NCI-H345 treated with DMSO at 0.1 percent for 48 hours (cell line): Measurements from ENCODE around the gene NOS3.

ENCODE experiments used
- DNase-seq: peaks from one replicate; lab custom pipeline; 2025; ENCODE audit not compliant: unreplicated experiment; lab: John Stamatoyannopoulos, UW

Gene NOS3

GRCh38 chr7:150963707-150964559 lies 26.9 kb upstream of the NOS3 start:
- no peak for DNase-seq

- DNase-seq = no peak
Measured at GRCh38 chr7:150964593-150965111, 26.2 kb upstream of the NOS3 start.

DNA sequence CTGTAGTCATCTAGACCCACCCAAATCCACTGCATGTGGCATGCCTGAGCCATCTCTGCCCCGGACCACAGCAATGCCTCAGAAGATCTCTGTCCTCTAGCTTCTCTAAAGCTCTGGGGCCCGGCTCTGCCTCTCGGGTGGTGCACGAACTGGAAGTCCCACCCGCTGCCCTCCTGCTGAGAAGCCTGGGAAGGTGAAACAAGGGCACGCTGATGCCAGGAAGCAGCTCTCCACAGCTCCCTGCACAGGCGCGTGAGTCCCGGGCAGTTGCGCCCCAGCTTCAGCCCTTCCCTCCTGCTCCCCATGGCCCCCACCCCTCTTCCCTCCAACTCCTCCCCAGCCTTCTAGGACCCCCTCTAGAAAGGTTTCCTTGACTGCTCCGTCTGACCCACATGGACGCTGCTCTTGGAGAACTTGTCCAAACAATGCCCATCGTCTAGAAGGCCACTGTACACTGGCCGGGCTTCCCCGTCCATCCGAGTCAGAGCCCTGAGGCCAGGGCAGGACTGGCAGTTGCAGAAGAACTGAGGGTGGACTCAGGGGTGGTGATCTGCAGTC lies 25.5 kb upstream of the NOS3 start:
- DNase-seq = no peak

DNA sequence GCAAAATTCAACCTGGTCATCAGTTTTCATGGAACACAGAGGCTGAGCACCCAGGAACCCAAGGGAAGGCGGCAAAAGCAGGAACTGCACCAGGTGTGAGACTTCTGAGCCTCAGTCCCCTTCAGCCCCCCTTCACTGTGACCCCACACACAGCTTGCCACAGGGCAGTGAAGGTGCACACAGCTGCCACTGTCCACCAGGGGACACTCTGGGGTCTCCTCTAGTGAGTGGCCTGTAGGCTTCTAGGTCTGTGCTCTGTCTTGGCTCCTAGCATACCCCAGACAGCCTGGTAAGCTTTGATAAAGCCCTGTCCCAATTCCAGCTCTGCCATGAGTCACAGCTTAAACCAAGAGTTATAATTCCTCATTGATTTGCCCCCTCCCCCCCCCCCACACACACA lies 24.8 kb upstream of the NOS3 start:
- no peak for DNase-seq

GRCh38 chr7:150967349-150967748 lies 23.5 kb upstream of the NOS3 start:
- no peak for DNase-seq

GRCh38 chr7:150968056-150968733 lies 22.6 kb upstream of the NOS3 start:
- DNase-seq = no peak

DNA sequence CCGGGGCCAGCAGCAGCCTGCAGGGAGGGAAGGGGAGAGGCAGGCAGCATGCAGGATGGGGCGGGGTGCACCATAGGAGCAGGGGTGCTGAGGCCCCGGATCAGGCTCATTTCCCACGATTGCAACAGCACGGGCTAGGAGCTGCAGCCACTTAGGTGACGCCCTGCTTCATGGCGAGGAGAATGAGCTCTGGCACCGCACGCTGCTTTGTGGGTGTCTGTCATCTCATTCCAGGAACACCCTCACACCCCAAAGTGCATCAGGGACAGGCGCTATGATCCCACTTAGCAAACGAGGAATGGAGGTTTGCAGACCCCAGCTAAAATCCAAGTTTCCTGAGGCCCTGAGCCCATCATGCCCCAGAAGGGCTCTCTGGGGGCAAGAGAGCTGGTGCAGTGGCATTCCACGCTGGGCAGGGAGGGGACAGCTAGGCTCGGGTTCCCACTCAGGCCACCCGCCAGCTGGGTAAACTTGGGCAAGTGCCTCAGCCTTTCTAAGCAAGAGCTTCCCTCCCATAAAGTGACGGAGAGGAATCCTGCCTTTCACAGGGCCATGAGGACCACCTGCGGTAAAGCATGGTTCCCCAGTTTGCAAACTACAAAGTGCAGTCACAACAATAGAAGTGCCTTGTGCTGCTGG lies 22.0 kb upstream of the NOS3 start:
- peak; percentile 63 for DNase-seq

DNA sequence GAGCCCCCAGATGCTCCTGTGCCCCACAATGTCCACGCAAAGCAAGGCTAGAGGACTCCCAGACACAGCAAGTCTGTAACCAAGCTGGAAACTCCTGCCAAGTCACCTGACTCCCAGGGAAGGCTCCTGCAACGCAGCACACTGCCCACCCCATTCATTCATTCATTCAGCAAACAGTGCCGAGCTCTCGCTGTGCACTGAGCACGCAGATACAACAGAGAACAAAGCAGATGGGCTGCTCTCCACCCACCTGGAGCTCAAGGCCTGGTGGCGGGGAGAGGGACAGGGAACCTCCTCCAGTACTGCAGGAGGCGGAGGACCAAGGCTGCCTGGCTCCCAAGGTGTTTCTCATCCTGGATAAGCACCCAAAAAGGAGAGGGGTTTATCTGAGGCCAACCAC lies 21.3 kb upstream of the NOS3 start:
- DNase-seq = peak; percentile 85

DNA sequence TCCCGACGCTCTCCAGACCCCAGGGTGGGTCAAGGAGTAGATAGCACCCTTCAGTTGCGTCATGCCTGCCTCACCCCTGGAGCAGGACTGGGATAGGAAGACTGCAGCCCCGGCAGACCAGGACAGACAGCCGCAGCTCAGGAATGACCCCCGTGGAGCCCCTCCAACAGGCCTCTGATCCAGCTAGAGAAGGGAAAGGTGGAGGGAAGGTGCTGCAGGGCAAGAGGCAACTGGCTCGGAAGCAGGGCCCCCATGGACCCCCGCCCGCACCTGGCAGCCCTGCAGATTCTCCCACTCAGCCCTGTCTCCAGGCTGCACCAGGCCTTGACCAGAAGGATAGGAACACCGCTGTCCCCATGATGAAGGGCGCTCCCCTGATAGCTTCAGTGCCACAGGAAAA lies 20.4 kb upstream of the NOS3 start:
- no peak for DNase-seq

GRCh38 chr7:150971242-150972022 lies 19.4 kb upstream of the NOS3 start:
- peak; percentile 38 for DNase-seq

DNA sequence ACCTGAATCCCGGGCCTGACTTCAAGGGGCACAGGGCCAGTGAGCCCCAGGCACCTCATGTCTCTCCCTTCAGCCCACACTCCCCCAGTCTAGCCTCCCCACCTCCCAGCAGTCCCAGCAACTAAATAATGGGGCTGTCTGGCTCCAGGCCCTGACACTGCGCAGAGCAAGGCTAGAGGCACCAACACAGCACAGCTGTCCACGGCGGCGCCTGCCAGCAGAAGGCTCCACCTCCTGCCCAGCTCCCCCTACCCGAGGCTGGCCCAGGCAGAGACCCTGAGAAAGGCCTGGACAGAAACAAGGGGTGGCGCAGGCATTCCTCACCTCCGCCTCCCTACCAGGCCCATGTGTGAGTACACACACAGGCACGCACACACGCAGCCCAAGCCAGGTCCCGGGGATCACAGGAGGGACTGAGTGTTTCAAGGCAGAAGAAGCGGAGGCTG lies 18.8 kb upstream of the NOS3 start:
- peak; percentile 25 for DNase-seq

DNA sequence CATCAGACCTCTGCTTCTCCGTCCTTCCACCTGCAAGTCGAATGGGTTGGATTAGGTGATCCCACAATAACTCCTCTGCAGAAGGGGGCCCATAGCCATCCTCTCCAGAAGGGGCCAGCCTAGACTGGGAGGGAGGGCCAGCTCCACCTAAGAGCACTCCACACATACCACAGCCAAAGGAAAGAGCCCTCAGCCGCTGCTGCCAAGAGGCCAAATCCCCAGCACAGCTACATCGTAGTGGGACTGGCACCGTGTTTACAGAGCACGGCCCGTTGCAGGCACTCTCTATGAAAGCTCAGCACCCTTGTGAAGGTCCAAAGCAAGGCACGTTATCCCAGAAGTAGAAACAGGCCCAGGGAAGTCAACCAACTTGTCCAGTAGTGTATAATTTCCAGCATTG lies 18.1 kb upstream of the NOS3 start:
- no peak for DNase-seq

DNA sequence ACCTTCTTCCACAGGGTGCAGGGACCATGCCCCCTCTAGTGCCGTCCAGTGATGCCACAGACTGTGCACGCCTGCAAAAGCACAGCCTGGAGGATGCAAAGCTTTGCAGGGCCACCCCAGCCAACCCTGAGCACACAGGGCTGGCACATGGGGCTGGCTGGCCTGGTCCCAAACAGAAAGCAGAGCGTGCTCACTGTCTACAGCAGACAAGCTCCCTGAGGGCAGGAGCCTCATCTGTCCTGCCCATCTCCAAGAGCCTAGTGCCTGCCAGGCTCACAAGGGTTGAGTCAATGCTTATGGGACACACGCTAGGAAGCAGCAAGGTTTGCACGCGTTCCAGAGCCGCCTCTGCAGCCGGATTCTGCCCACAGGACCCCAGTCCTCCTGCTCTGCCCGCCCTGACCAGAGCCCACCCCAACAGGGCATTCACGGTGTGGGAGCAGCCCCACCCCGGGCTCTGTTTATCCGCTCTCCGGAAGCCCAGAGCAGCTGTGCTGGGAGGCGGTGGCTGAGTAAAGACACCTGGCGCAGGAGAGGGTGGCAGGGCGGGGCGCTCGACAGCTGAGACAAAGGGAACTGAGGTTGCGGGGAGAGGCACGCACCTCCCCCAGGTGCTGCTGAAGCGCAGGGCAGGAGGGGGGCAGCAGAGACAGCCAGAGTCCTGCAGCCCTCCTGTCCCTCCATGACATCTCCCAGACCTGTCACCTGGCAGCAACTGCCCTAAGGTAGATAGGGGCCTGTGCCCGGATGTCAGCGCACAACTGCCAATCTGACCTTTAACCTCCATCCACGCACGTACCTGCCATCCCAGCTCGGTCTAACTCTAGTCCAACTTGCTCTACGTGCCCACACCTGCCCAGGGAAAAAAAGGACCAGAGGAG lies 17.0 kb upstream of the NOS3 start:
- peak; percentile 83 for DNase-seq

DNA sequence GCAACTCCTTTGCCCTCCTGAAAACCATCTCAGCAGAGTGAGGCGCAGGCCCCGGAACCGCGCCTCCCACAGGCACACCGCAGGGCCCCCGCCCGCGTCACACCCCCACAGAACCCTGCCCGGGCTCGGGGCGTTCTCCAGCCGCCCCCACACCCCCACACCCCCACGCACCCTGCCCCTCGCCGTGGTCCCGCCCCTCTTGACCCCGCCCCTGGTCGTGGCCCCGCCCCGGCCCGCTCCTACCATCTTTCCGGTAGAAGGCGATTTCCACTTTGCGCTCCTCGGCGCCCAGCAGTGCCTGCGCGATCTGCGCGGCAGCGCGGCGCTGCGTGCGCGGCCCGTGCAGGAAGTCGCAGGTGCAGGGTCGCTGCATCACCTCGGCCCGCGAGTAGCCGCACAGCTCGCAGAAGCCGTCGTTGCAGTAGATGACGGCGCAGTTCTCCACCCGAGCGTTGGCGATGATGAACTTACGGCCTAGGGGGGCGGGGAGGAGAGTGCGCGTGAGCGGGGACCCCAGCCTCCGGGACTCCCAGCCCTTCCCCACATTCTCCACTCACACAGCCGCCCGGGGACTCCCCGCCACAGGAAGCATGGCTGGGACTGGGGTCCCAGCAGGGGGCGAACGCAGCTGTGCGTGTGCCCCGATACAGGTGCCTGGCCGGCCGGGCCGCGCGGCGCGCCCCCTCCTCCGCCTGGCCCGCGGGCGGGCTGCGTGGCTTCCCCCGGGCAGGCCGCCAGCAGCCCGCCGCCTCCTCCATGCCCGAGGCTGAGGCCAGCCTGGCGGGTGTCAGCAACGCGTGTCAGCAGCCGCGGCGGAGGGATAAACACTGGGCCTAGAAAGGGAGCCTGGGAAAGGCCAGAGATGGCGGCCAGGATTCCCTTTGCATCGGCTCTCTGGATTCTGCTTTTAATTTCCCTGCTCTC lies 16.1 kb upstream of the NOS3 start:
- peak; percentile 59 for DNase-seq

GRCh38 chr7:150975536-150976319 lies 15.1 kb upstream of the NOS3 start:
- no peak for DNase-seq

GRCh38 chr7:150976529-150977381 lies 14.1 kb upstream of the NOS3 start:
- no peak for DNase-seq
